ENCODE data around the gene UBE2A. TPM values are rescaled to one million over a fixed set of nuclear protein-coding genes. Genes with fewer than 3 reads are reported as not detected.
A peak's percentile ranks its signal among the peaks of the same experiment; 100 is the strongest.

Gene UBE2A
- total RNA-seq, 4 donors from 2014 or later, result 28.1 to 41.7 (median 35.9) TPM

- ATAC-seq, result no peak
Observed at GRCh38 chrX:119541188-119541587, 33.2 kb upstream of the UBE2A start.

GRCh38 chrX:119549327-119550016 lies 24.9 kb upstream of the UBE2A start:
- Histone ChIP-seq H3K4me3 (no peak overlapping the region), H3K4me1 (peaks cover 0 to 3% of the 10 kb centered on the region in 2 donors), H3K9me3 (no peaks in the 10 kb centered on the region), H3K27ac (no peak overlapping the region), H3K36me3 (no peaks in the 10 kb centered on the region), H3K27me3 (no peaks in the 10 kb centered on the region)
- ATAC-seq (no peak), DNase-seq (no peak)
- TF ChIP-seq POLR2A (IDR thresholded peaks at IDR 0.05) (no peak), CTCF (IDR thresholded peaks at IDR 0.05 in 4 of 5, conservative IDR thresholded peaks at IDR 0.05 in 1 of 5) (no peak)
- intact Hi-C loops (cut with DNase I; ENCODE audit: low total_unique reads), result no loop called here
- in situ Hi-C loops (cut with MboI; ENCODE audit: low sequenced_read_pairs in 4 of 4), result no loop called here

More at GRCh38 chrX:119541188-119541587, 33.2 kb upstream of the UBE2A start:
- DNase-seq, result no peak
- no peaks in the 10 kb centered on the region for H3K9me3 ChIP-seq
- H3K27me3 ChIP-seq, result no peaks in the 10 kb centered on the region
- peaks cover 0 to 6% of the 10 kb centered on the region in 2 donors for H3K36me3 ChIP-seq
- H3K27ac ChIP-seq, result no peak overlapping the region
- intact Hi-C loops (cut with DNase I; ENCODE audit: low total_unique reads), result no loop called here
- no peaks in the 10 kb centered on the region for H3K4me1 ChIP-seq
- in situ Hi-C loops (cut with MboI; ENCODE audit: low sequenced_read_pairs in 4 of 4), result no loop called here
- no peak overlapping the region for H3K4me3 ChIP-seq
- no peak for TF ChIP-seq CTCF (IDR thresholded peaks at IDR 0.05 in 4 of 5, conservative IDR thresholded peaks at IDR 0.05 in 1 of 5)
- no peak for TF ChIP-seq POLR2A (IDR thresholded peaks at IDR 0.05)

- DNase-seq (no peak), ATAC-seq (no peak)
- Histone ChIP-seq H3K9me3 (no peaks in the 10 kb centered on the region), H3K4me3 (no peak overlapping the region), H3K36me3 (no peaks in the 10 kb centered on the region), H3K27ac (no peak overlapping the region), H3K4me1 (peaks cover 0 to 3% of the 10 kb centered on the region in 2 donors), H3K27me3 (no peaks in the 10 kb centered on the region)
- TF ChIP-seq CTCF (IDR thresholded peaks at IDR 0.05 in 4 of 5, conservative IDR thresholded peaks at IDR 0.05 in 1 of 5) (no peak), POLR2A (IDR thresholded peaks at IDR 0.05) (no peak)
- in situ Hi-C loops (cut with MboI; ENCODE audit: low sequenced_read_pairs in 4 of 4), result no loop called here
- intact Hi-C loops (cut with DNase I; ENCODE audit: low total_unique reads), result no loop called here
Observed at GRCh38 chrX:119552508-119552907, 21.9 kb upstream of the UBE2A start.

- in situ Hi-C loops (cut with MboI; ENCODE audit: low sequenced_read_pairs in 4 of 4) (no loop called here), intact Hi-C loops (cut with DNase I; ENCODE audit: low total_unique reads) (loop anchor here (1.0 kb wide), 1 partner anchor 9 kb away; the partner anchor contains the start of gene UBE2A)
- Histone ChIP-seq H3K9me3 (no peaks in the 10 kb centered on the region), H3K4me1 (no peaks in the 10 kb centered on the region), H3K27me3 (no peaks in the 10 kb centered on the region), H3K36me3 (no peaks in the 10 kb centered on the region), H3K27ac (peak within 1 kb of the TSS; percentile 77 to 83 (median 80)), H3K4me3 (peak within 1 kb of the TSS; percentile 61 to 68 (median 63))
- TF ChIP-seq POLR2A (IDR thresholded peaks at IDR 0.05) (peak in 1 of 2 donors; percentile 20), CTCF (IDR thresholded peaks at IDR 0.05 in 4 of 5, conservative IDR thresholded peaks at IDR 0.05 in 1 of 5) (no peak)
- DNase-seq, result peak; percentile 73 to 90
- peak; percentile 98 to 99 for ATAC-seq
Observed at GRCh38 chrX:119565107-119565663, 9.2 kb upstream of the UBE2A start, which contains the start of gene STEEP1. Gene STEEP1 (minus strand): TSS chrX:119565409. CDS start chrX:119565355, 54 bp downstream.
